Uterus (tissue), 4 donors: ENCODE measurements around the gene SKA1. TPM values are rescaled to one million over a fixed set of nuclear protein-coding genes. Genes with fewer than 3 reads are reported as not detected.
"Not testable (repeated sequence)": the region's sequence is repeated elsewhere in the genome, so short reads cannot be mapped to it uniquely, and the experiment has no call there.

ENCODE experiments used
- DNase-seq, 2 donors: peaks; one replicate each; pipeline ENCODE4 v3.0.0-alpha.2; 2019 to 2020
- H3K27ac ChIP-seq, 2 donors: fragments of 200-600 bp; sonication (generic); 1 replicate in 1 of 2; 2 replicates in 1 of 2; pipeline ENCODE4 v1.5.1; 2016 to 2018
- H3K27me3 ChIP-seq, 2 donors: fragments of 200-600 bp; sonication (generic); one replicate each; pipeline ENCODE4 v1.5.1; 2018 to 2019; ENCODE audit warnings: control low read depth in 1 of 2
- H3K36me3 ChIP-seq, 2 donors: fragments of 200-600 bp; sonication (generic); one replicate each; pipeline ENCODE4 v1.5.1; 2019; ENCODE audit warnings: control low read depth in 1 of 2
- H3K4me1 ChIP-seq, 2 donors: fragments of 200-600 bp; sonication (generic); one replicate each; pipeline ENCODE4 v1.5.1; 2018 to 2019; ENCODE audit warnings: control low read depth in 1 of 2
- H3K4me3 ChIP-seq, 2 donors: fragments of 200-600 bp; sonication (generic); 1 replicate in 1 of 2; 2 replicates in 1 of 2; pipeline ENCODE4 v1.5.1; 2018 to 2019; ENCODE audit warnings: mild to moderate bottlenecking in 1 of 2
- H3K9me3 ChIP-seq, 2 donors: fragments of 200-600 bp; sonication (generic); one replicate each; pipeline ENCODE4 v1.5.1; 2019; ENCODE audit warnings: control low read depth in 1 of 2
- POLR2A ChIP-seq, 2 donors: fragments of 450-650 bp; IDR thresholded peaks; one replicate each; pipeline ENCODE4 v1.6.1; 2016; ENCODE audit warnings: antibody characterized with exemption in 2 of 2, mild to moderate bottlenecking in 1 of 2, moderate library complexity in 1 of 2
- intact Hi-C: fragments of 100-400 bp; cut with DNase I; formaldehyde crosslinking; loops from one replicate; pipeline ENCODE4 v1.15.1; 2023; ENCODE audit warnings: low total_unique reads
- total RNA-seq, 4 donors: library from RNA; depleted of rRNA in 3 of 4; stranded (reverse); fragments of >200 nt in 3 of 4; gene quantifications; one replicate each; pipeline versions ENCODE4 v1.1.0 to v1.2.4, GENCODE V29; 2014 to 2023
- TF ChIP-seq, protein P1 (sequence below), 4 experiments: fragments of 200-600 bp in 2 of 4; fragments of 450-650 bp in 2 of 4; sonication (generic) in 2 of 4; IDR thresholded peaks; one replicate each; pipeline ENCODE4 v1.5.1; 2016 to 2019; ENCODE audit warnings: antibody characterized with exemption in 4 of 4, mild to moderate bottlenecking in 2 of 4, moderate library complexity in 1 of 4
- donor health status: DM: yes; HTN: yes; CAD: no.

The SKA1 gene
- total RNA-seq, 4 donors from 2014 or later: 0.73 to 5.5 TPM; not detected in 2

DNA sequence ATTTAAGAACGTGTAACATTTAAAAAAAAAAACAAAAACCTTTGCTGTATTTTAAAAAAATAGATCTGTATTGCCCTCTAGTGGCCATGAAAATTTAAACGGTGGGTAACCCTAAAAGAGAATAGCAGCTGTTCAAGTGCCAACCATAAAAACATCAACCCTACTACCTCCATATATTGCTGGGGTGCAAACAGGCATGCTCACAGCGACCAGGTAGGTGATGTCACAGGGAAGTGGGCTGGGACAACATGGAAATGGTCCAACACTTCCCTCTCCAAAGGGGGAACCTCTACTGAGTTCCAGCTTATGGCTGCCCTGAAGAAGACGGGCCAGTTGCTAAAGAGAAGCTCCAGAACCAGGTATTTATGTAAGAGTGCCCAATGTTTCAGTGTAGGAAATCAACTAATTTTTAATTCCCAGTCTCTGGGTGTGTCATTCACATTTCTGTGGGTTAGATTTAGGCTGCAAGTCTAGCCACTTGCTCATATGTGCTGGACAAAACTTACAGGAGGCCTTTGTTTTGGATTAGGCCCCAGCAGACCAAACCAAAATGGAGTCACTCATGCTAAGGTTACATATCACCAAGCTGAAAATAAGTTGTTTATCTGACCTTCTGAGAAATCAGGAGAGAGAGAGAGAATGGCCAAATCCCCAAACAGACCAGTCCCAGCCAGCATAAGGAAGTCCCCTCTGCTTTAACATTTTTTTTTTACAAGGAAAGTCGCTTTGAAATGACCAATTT is 54.5 kb downstream of the SKA1 start:
- H3K4me1 ChIP-seq: no peaks in the 10 kb centered on the region
- no peak for TF ChIP-seq POLR2A (IDR thresholded peaks at IDR 0.05)
- TF ChIP-seq, protein P1, sequence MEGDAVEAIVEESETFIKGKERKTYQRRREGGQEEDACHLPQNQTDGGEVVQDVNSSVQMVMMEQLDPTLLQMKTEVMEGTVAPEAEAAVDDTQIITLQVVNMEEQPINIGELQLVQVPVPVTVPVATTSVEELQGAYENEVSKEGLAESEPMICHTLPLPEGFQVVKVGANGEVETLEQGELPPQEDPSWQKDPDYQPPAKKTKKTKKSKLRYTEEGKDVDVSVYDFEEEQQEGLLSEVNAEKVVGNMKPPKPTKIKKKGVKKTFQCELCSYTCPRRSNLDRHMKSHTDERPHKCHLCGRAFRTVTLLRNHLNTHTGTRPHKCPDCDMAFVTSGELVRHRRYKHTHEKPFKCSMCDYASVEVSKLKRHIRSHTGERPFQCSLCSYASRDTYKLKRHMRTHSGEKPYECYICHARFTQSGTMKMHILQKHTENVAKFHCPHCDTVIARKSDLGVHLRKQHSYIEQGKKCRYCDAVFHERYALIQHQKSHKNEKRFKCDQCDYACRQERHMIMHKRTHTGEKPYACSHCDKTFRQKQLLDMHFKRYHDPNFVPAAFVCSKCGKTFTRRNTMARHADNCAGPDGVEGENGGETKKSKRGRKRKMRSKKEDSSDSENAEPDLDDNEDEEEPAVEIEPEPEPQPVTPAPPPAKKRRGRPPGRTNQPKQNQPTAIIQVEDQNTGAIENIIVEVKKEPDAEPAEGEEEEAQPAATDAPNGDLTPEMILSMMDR (IDR thresholded peaks at IDR 0.05): peak in 2 of 4 experiments; percentile 21 to 22

DNA sequence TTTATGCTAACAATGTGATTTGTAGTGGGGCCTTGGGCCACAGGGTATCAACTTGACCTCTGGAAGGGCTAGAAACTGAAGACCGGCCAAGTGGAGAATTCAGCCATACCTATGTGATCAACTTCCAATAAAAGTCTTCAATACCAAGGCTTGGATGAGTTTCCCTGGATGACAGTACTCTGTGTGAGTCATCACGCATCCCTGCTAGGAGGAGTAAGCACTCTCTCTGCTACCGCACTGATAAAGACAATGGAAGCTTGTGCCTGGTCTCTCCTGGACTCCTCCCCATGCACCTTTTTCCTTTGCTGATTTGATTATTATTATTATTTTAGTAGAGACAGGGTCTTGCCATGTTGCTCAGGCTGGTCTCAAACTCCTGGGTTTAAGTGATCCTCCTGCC is 58.1 kb downstream of the SKA1 start:
- H3K9me3 ChIP-seq: no peaks in the 10 kb centered on the region
- no peak overlapping the region for H3K27ac ChIP-seq
- no peaks in the 10 kb centered on the region for H3K4me1 ChIP-seq
- H3K4me3 ChIP-seq: no peak overlapping the region
- no peak for DNase-seq
- H3K36me3 ChIP-seq: no peaks in the 10 kb centered on the region
- TF ChIP-seq, protein P1 (IDR thresholded peaks at IDR 0.05): no peak
- no peak for TF ChIP-seq POLR2A (IDR thresholded peaks at IDR 0.05)
- intact Hi-C loops: no loop called here
- H3K27me3 ChIP-seq: no peaks in the 10 kb centered on the region

More for the DNA sequence above, 54.5 kb downstream of the SKA1 start:
- H3K27me3 ChIP-seq: no peaks in the 10 kb centered on the region
- H3K36me3 ChIP-seq: no peaks in the 10 kb centered on the region
- no peak overlapping the region for H3K27ac ChIP-seq
- no peak for DNase-seq
- no peak overlapping the region for H3K4me3 ChIP-seq
- no peaks in the 10 kb centered on the region for H3K9me3 ChIP-seq
- intact Hi-C loops: no loop called here

DNA sequence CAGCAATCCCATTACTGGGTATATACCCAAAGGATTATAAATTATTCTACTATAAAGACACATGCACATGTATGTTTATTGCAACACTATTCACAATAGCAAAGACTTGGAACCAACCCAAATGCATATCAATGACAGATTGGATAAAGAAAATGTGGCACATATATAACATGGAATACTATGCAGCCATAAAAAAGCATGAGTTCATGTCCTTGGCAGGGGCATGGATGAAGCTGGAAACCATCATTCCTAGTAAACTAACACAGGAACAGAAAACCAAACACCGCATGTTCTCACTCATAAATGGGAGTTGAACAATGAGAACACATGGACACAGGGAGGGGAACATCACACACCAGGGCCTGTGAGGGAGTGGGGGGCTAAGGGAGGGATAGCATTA is 61.9 kb downstream of the SKA1 start:
- H3K4me3 ChIP-seq, DNase-seq, H3K27ac ChIP-seq, H3K4me1 ChIP-seq, intact Hi-C loops, H3K27me3 ChIP-seq, H3K9me3 ChIP-seq, H3K36me3 ChIP-seq: not testable (repeated sequence)

DNA sequence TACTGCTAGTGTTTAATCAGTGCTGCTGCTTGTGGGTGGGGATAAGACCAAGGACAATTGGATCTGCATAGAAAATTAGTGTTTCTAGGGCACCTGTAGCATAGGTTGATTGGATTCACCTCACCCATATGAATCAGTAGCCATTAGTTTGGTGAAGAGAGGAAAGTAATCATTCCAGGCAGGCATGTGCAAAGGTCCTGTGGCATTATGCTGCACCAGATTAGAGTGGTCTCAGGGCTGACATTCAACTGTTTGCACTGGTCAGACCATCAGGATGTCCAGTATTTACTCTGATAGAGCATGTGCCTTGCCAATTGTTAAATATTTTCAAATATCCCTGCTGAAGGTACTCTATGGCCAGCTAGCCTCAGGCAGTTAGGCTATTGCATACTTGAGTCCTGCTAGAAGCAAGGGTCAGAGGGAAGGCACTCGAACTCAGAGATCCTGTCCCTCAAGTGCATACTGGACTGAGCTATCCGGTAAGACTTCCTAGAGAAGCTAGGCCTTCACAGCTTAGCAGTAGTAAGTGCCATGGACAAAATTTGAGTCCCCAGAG is 64.7 kb downstream of the SKA1 start:
- no peak for DNase-seq
- Histone ChIP-seq H3K27ac (no peak overlapping the region), H3K27me3 (no peaks in the 10 kb centered on the region), H3K4me1 (no peaks in the 10 kb centered on the region), H3K36me3 (no peaks in the 10 kb centered on the region), H3K9me3 (no peaks in the 10 kb centered on the region), H3K4me3 (no peak overlapping the region)
- intact Hi-C loops: no loop called here
- no peak for TF ChIP-seq POLR2A (IDR thresholded peaks at IDR 0.05)
- TF ChIP-seq, protein P1 (IDR thresholded peaks at IDR 0.05): no peak

DNA sequence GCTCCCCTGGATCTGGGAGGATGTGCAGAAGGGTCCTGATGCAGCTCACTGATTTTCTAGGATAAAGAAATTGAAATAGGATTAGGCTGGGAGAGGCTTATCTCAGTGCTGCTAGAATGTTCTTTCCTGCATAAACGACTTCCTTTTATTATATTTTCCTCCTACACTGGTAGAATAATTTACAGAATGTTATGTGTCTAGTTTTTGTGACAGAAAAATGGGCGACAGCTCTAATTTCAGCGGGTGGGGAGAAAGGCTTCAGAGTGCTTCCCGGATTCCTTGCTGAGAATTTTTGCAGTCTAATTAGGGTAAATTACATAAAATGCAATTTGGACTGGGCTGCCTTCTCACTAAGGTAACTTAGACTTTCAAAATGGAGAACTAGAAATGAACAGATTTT is 66.2 kb downstream of the SKA1 start:
- Histone ChIP-seq H3K4me1 (no peaks in the 10 kb centered on the region), H3K9me3 (no peaks in the 10 kb centered on the region), H3K27me3 (no peaks in the 10 kb centered on the region), H3K36me3 (no peaks in the 10 kb centered on the region), H3K4me3 (no peak overlapping the region), H3K27ac (no peak overlapping the region)
- intact Hi-C loops: no loop called here
- TF ChIP-seq, protein P1 (IDR thresholded peaks at IDR 0.05): no peak
- TF ChIP-seq POLR2A (IDR thresholded peaks at IDR 0.05): no peak
- DNase-seq: no peak
